Measurements from ENCODE around the gene MLKL.

Gene MLKL

GRCh38 chr16:74650966-74651567 lies 49.6 kb downstream of the MLKL start:
- peak; percentile 16 for DNase-seq (ENCODE audit: low spot score)

GRCh38 chr16:74649839-74650504 lies 50.7 kb downstream of the MLKL start:
- DNase-seq (ENCODE audit: low spot score), result no peak

GRCh38 chr16:74641969-74642368 lies 58.7 kb downstream of the MLKL start:
- DNase-seq (ENCODE audit: low spot score), result no peak

DNA sequence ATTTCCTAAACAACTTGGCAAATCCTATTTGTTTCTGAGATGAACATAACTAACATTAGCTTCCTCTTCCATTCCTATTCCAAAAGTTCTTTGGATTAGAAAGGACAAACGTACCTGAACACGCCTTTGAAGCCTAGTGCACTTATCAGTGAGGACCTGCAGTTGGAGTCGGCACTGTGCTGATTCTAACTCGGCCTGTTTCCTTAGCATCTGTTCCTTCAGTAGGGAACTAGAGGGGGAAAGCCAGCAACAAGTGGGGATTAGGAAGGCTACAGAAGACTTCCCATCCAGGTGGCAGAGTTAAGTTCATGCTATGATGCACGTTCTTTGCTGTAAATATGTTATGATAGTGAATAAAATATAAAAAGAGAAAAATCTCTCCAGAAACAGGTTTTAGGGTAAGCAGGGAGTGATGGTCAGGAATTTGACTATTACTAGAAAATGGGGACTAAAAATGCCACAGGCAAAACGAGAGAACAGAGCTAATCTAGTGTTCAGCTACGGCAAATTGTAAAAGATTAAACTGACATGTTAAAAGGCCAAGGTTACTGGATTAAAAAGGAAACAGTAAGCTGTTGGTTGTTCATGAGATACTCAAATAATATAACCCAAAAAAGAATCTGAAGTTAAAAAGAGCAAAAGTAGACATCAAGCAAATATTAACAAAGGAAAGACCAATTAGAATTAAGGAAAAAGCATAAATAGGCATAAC lies 62.8 kb downstream of the MLKL start:
- DNase-seq (ENCODE audit: low spot score), result no peak

GRCh38 chr16:74635303-74635702 lies 65.4 kb downstream of the MLKL start:
- no peak for DNase-seq (ENCODE audit: low spot score)

DNA sequence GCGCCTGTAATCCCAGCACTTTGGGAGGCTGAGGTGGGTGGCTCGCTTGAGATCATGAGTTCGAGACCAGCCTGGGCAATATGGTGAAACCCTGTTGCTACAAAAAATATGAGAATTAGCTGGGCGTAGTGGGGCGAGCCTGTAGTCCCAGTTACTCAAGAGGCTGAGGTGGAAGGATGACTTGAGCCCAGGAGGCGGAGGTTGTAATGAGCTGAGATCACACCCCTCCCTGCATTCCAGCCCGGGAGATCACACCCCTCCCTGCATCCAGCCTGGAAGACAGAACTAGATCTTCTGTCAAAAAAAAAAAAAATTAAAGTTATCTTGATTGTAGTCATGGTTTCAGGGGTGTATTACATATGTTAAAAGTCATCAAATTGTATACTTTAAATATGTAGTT lies 67.0 kb downstream of the MLKL start:
- DNase-seq (ENCODE audit: low spot score), result no peak

DNA sequence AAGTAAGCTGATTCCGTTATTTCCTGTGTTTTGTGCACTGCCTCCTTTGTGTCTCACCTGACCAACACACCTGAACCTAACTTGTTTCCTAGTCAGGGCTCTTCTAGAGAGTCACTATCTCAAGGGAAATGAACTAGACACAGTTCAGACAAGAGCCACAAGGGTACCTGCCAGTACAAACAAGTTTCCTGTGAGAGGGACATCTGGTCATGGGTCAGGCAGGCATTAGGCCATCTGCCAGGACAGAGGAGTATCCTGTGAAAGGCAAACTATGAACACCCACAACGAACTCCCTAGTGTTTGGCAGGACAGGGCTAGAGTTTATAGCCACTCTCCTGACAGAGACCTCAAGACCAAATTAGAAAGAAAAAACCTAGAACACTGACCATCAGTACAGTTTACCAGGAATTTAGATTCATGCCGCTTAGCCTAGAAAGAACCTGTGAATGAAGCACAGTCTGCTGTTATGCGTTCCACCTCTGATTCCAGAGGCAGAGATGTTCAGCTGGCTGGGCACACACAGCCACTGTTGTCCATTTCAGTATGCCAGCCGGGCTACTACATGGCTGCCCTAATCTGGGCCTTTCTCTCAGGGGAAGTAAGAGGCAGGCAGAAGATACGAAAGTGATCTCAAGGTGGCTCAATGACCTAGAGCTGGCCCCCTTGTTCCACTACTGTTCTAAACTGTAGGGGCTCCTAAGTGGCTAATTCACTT lies 73.0 kb downstream of the MLKL start:
- no peak for DNase-seq (ENCODE audit: low spot score)

- no peak for DNase-seq (ENCODE audit: low spot score)
Observed at GRCh38 chr16:74626741-74627416, 73.8 kb downstream of the MLKL start.

DNA sequence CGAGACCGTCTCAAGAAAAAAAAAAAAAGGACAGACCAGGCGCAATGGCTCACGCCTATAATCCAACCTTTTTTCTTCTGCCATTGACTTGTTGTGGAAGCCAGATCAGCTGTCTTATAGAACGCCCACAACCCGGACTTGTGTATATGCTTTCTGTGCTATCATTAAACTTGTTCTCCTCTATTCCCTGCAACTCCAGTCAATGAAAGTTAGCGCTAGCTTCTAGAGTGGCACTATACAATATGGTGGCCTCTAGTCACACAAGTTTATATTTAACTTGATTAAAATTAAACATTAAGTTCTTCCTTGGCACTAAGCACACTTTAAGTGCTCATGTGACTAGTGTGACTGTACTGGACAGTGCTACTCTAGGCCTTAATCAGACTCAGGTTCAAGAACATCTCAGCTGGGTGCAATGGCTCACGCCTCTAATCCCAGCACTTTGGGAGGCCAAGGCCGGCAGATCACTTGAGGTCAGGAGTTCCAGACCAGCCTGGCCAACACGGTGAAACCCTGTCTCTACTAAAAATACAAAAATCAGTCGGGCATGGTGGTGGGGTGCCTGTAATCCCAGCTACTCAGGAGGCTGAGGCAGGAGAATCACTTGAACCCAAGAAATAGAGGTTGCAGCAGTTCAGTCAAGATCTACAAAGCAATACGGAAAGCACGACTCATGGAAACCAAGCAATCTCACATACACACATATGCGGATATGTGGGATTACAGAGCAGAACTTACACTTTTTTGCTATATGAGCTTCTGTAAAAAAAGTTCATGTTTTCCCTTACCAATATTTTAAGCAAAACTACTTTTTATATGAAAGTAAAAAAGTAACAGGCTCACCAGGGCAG lies 74.9 kb downstream of the MLKL start:
- no peak for DNase-seq (ENCODE audit: low spot score)

- no peak for DNase-seq (ENCODE audit: low spot score)
Observed at GRCh38 chr16:74623839-74624235, 76.8 kb downstream of the MLKL start.

- DNase-seq (ENCODE audit: low spot score), result peak; percentile 66
Observed at GRCh38 chr16:74623214-74623838, 77.3 kb downstream of the MLKL start.

DNA sequence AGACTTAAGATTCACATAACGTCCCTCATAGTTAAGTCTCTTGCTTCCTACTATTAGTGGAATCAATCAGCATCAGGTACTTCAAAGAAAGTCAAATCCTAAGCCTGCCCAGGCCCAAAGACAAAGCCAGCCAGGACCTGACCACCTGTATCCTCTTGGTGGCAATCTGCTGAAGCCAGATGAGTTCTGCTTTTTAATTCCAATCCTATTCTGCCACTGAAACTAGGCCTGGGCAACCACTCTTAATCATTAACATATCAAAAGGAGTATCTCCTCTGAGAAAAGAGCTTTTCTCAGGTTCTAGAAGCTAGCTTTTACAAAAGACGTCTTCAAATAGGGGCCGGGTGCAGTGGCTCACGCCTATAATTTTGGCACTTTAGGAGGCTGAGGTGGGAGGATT lies 78.7 kb downstream of the MLKL start:
- DNase-seq (ENCODE audit: low spot score), result no peak

Measured in CD4-positive, alpha-beta T cell treated with Interleukin-2 at 100 ng/mL for 4 hours (primary cell).